ENCODE results near the gene GRIN1.
A peak's percentile ranks its signal among the peaks of the same experiment; 100 is the strongest.
"Not testable (repeated sequence)": the region's sequence is repeated elsewhere in the genome, so short reads cannot be mapped to it uniquely, and the experiment has no call there.

Gene GRIN1

GRCh38 chr9:137111788-137112563 lies 27.0 kb upstream of the GRIN1 start:
- peak; percentile 4 for DNase-seq (ENCODE audit: low spot score)

- peak; percentile 5 for DNase-seq (ENCODE audit: low spot score)
Measured at GRCh38 chr9:137112564-137113384, 26.2 kb upstream of the GRIN1 start.

- peak; percentile 53 for DNase-seq (ENCODE audit: low spot score)
Measured at GRCh38 chr9:137113385-137114159, 25.4 kb upstream of the GRIN1 start.

GRCh38 chr9:137114220-137114612 lies 24.7 kb upstream of the GRIN1 start:
- peak; percentile 48 for DNase-seq (ENCODE audit: low spot score)

GRCh38 chr9:137114613-137115393 lies 24.2 kb upstream of the GRIN1 start, which contains the start of gene DPP7:
Gene DPP7 (minus strand): TSS chr9:137114733. CDS start chr9:137114713, 20 bp downstream.
- DNase-seq (ENCODE audit: low spot score) = peak; percentile 96

- DNase-seq (ENCODE audit: low spot score) = peak; percentile 4
Measured at GRCh38 chr9:137115394-137116026, 23.4 kb upstream of the GRIN1 start.

- DNase-seq (ENCODE audit: low spot score) = no peak
Measured at GRCh38 chr9:137116027-137116507, 22.9 kb upstream of the GRIN1 start.

GRCh38 chr9:137116728-137117127 lies 22.2 kb upstream of the GRIN1 start:
- no peak for DNase-seq (ENCODE audit: low spot score)

GRCh38 chr9:137117269-137117731 lies 21.7 kb upstream of the GRIN1 start:
- no peak for DNase-seq (ENCODE audit: low spot score)

GRCh38 chr9:137118092-137118603 lies 20.8 kb upstream of the GRIN1 start:
- not testable (repeated sequence) for DNase-seq (ENCODE audit: low spot score)

GRCh38 chr9:137121927-137122795 lies 16.8 kb upstream of the GRIN1 start:
- DNase-seq (ENCODE audit: low spot score) = not testable (repeated sequence)

GRCh38 chr9:137122796-137123467 lies 16.0 kb upstream of the GRIN1 start:
- DNase-seq (ENCODE audit: low spot score) = not testable (repeated sequence)

- no peak for DNase-seq (ENCODE audit: low spot score)
Measured at GRCh38 chr9:137123468-137123837, 15.5 kb upstream of the GRIN1 start.

- not testable (repeated sequence) for DNase-seq (ENCODE audit: low spot score)
Measured at GRCh38 chr9:137123952-137124462, 14.9 kb upstream of the GRIN1 start.

GRCh38 chr9:137126786-137127185 lies 12.2 kb upstream of the GRIN1 start:
- DNase-seq (ENCODE audit: low spot score) = no peak

GRCh38 chr9:137127301-137128157 lies 11.4 kb upstream of the GRIN1 start:
- DNase-seq (ENCODE audit: low spot score) = no peak

GRCh38 chr9:137128158-137128861 lies 10.6 kb upstream of the GRIN1 start:
- DNase-seq (ENCODE audit: low spot score) = no peak
